Islet of Langerhans (tissue), 1 donor: ENCODE measurements around the gene DMRTC2.

Experiments
- FAIRE-seq: peaks from one replicate; lab custom pipeline; 2011; peaks lifted over from hg19 to GRCh38; lab: Jason Lieb, UNC

DMRTC2 gene

GRCh38 chr19:41890936-41891335 lies 46.1 kb downstream of the DMRTC2 start:
- no peak for FAIRE-seq

GRCh38 chr19:41892173-41892902 lies 47.5 kb downstream of the DMRTC2 start:
- FAIRE-seq = no peak

GRCh38 chr19:41893899-41894298 lies 49.1 kb downstream of the DMRTC2 start:
- FAIRE-seq = no peak

DNA sequence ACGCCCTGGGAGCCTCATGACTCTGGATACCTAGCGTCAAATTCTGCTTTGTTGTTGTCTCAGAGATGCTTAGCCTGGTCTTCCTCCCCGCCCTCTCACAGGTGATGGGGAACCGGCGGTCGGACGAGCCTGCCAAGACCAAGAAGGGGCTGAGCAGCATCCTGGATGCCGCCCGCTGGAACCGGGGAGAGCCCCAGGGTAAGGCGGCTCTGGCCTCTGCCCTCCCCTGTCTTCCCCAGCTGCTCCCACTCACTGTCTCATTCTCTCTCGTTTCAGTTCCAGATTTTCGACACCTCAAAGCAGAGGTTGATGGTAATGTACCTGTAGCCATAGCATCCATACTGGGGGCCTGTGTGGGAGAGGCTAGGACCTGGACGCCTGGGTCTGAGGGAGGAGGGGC lies 49.5 kb downstream of the DMRTC2 start:
- FAIRE-seq = no peak

DNA sequence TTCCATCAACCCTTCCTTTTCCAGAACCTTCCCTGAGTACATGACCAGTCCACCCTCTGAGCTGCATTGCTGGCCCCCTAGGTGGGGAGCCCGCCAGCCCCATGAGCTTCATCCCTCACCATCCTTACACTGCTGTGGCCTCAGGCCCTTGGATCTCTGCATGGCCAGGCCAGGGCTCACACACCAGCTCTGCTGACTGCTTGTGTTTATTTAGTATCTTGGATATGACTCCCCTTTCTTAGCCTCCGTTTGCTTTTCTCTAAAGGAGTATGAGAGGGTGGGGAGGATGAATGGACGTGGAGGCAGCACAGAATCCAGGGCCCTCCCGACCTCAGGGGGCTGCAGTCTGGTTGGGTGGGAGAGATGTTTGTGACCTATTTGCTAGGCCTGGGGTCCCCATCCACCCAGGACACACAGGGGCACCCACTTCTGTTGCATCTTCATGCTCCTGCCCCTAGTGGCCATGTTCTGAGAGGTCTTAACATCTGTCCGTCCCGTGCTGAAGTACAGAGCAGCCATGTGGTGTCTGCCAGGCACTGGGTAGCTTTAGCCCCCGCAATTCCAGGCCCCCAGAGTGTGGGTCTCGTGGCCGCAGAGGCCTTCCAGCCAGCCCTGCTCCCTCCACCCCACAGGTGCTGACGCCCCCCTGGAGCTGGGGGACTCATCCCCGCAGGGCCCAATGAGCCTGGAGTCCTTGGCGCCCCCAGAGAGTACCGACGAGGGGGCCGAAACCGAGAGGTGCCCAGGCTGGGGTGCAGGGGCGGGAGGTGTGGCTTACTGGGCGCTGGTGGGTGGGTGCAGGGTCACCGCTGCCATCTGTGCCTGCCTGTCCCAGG lies 51.1 kb downstream of the DMRTC2 start:
- no peak for FAIRE-seq

DNA sequence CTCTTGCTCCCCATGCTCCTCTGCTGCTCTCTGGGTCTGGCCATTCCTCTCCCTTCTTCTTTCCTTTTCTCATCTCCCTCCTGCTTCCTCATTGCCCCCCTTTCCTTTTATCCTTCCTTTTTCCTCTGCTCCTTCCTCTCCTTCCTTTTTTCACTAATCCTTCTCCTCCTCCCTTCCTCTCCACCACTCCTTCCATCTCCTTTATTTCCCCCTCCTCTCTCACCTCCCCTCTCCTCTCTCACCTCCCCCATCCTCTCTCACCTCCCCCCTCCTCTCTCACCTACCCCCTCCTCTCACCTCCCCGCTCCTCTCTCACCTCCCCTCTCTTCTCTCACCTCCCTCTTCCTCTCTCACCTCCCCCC lies 51.7 kb downstream of the DMRTC2 start:
- no peak for FAIRE-seq

GRCh38 chr19:41897181-41897580 lies 52.3 kb downstream of the DMRTC2 start:
- FAIRE-seq = no peak

DNA sequence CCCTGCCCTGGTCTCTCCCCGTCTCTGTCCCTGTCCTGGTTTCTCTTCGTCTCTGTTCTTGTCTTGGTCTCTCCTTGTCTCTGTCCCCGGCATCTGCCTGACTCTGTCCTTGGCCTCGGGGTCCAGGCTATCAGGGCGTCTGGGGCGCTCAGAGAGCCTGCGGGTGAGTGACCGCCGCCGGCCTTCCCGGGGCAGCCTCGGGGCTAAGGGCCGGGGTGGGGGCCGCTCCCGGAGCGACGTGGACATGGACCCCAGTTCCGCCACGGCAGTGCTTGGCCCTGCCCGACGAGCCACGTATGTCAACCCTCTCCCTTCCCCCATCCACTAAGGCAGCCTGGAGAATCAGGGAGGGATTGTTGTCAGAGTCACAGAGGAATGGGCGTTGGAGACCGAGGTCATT lies 53.0 kb downstream of the DMRTC2 start:
- no peak for FAIRE-seq

DNA sequence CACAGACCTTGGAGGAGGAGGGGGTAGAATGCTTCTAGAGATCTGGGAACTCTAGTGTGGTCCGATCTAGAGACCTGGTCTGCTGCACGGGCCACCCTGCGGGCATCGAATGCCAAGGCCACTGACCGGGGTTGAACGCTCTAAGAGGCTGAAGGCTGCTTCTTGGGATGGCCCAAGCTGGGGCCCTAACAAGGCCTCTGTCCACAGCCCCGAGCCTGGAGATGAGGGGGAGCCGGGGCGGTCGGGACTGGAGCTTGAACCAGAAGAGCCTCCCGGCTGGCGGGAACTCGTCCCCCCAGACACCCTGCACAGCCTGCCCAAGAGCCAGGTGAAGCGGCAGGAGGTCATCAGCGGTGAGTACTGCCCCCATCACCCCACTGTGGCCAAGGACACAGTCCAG lies 53.4 kb downstream of the DMRTC2 start:
- FAIRE-seq = no peak
